IPS DF 19.7 (cell line): ENCODE measurements around the gene SAMD14.

Source experiments
- DNase-seq: peaks from one replicate; pipeline ENCODE4 v3.0.0-alpha.2; 2013; ENCODE audit warnings: low read depth, low spot score

SAMD14 gene

GRCh38 chr17:50133769-50134099 is 3.8 kb upstream of the SAMD14 start:
- DNase-seq = no peak

GRCh38 chr17:50133028-50133768 is 3.2 kb upstream of the SAMD14 start:
- DNase-seq = no peak

- no peak for DNase-seq
Measured at GRCh38 chr17:50132104-50132794, 2.3 kb upstream of the SAMD14 start.

GRCh38 chr17:50130559-50131305 is 772 bp upstream of the SAMD14 start:
- DNase-seq = no peak

GRCh38 chr17:50129353-50129727 is 620 bp downstream of the SAMD14 start:
- DNase-seq = no peak

- DNase-seq = no peak
Measured at GRCh38 chr17:50128441-50129352, 1.3 kb downstream of the SAMD14 start.

- DNase-seq = no peak
Measured at GRCh38 chr17:50127697-50128361, 2.1 kb downstream of the SAMD14 start.

- no peak for DNase-seq
Measured at GRCh38 chr17:50125420-50125997, 4.5 kb downstream of the SAMD14 start.

GRCh38 chr17:50123649-50124349 is 6.2 kb downstream of the SAMD14 start:
- no peak for DNase-seq

GRCh38 chr17:50122945-50123344 is 7.0 kb downstream of the SAMD14 start:
- DNase-seq = no peak

GRCh38 chr17:50120475-50121253 is 9.3 kb downstream of the SAMD14 start:
- no peak for DNase-seq

- DNase-seq = no peak
Measured at GRCh38 chr17:50118828-50119218, 11.1 kb downstream of the SAMD14 start.

GRCh38 chr17:50118076-50118827 is 11.7 kb downstream of the SAMD14 start:
- DNase-seq = no peak

- no peak for DNase-seq
Measured at GRCh38 chr17:50117202-50118051, 12.5 kb downstream of the SAMD14 start.

GRCh38 chr17:50115756-50116155 is 14.2 kb downstream of the SAMD14 start:
- no peak for DNase-seq

GRCh38 chr17:50114849-50115357 is 15.1 kb downstream of the SAMD14 start:
- DNase-seq = no peak

GRCh38 chr17:50114401-50114800 is 15.6 kb downstream of the SAMD14 start:
- no peak for DNase-seq
